H1 (cell line): ENCODE measurements around the gene TSC22D1. TPM values are rescaled to one million over a fixed set of nuclear protein-coding genes. Genes with fewer than 3 reads are reported as not detected.

Source experiments
- BACH1 ChIP-seq: IDR thresholded peaks from 2 replicates; pipeline ENCODE4 v1.6.1; 2012; ENCODE audit warnings: low read length, improper control_type of control experiment
- BCL11A ChIP-seq, 2 experiments: IDR thresholded peaks; one replicate each; pipeline ENCODE4 v1.6.1; 2011; ENCODE audit warnings: low read depth in 2 of 2, low read length in 2 of 2, mild to moderate bottlenecking in 2 of 2
- KDM1A ChIP-seq: fragments of 200-600, 300-600 bp; sonication (generic); IDR thresholded peaks from 2 replicates; pipeline ENCODE4 v1.7.1; 2016; ENCODE audit warnings: mild to moderate bottlenecking, low read length, borderline replicate concordance
- polyA plus RNA-seq, 7 experiments: library from polyadenylated mRNA; depleted of rRNA in 3 of 7; stranded (reverse) in 5 of 7; unstranded in 2 of 7; fragments of >200 nt in 5 of 7; fragments of 200-250 nt in 2 of 7; gene quantifications; 1 replicate in 5 of 7; 2 replicates in 1 of 7; 4 replicates in 1 of 7; pipeline versions ENCODE4 v1.2.1 to v1.2.3, GENCODE V29; 2011 to 2013; ENCODE audit warnings: missing spikeins in 2 of 7, mixed read lengths in 2 of 7
- total RNA-seq: library from RNA; stranded (reverse); fragmentation: NEBNext Ultra II Directional; extraction: Animal tissue kit (Norgen Biotek cat#: 25700); gene quantifications from 2 replicates; pipeline ENCODE4 v1.2.1, GENCODE V29; 2021

The TSC22D1 gene
- total and polyA plus RNA-seq, 2 of the 8 experiments (the other 6 are each of a cell fraction or from before 2014, with no cell fraction given), result 52.6 to 80.9 TPM

- TF ChIP-seq KDM1A (no peak), BACH1 (no peak), BCL11A (IDR thresholded peaks at IDR 0.05; ENCODE audit: low read depth in 2 of 2, low read length in 2 of 2) (no peak)
Observed at GRCh38 chr13:44397766-44398223, 178.3 kb downstream of the TSC22D1 start (continued).
